Measurements from ENCODE around the gene FARS2.

DNA sequence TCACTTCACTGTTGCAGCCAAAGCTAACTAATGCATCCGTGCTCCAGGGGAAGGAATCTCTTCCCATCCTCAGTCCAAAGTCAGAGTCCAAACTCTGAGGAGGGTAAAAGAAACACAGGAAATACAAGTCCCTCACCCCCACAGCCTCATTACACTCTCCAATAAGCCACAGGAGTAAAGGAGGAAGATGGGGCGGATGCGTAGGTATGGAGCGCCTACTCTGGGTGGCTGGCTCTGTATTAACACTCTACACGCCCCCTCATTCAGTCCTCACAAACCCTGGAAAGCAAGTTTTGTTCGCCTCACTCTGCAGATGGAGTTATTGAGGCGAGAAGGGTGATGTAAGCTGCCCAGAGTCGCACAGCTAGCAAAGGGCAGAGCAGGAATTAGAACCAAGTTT lies 502.6 kb downstream of the FARS2 start:
- no peak for TF ChIP-seq GATA3 (IDR thresholded peaks at IDR 0.05; ENCODE audit: low read depth, low read length)
- TF ChIP-seq GATA2 (IDR thresholded peaks at IDR 0.05; ENCODE audit: low read depth, low read length): no peak
